ENCODE results near the gene SPRED3. TPM values are rescaled to one million over a fixed set of nuclear protein-coding genes. Genes with fewer than 3 reads are reported as not detected.

SPRED3 gene
- total and polyA plus RNA-seq, 2 experiments from 2014 or later: 2.3 to 4.0 TPM

GRCh38 chr19:38385057-38385803 is 3.3 kb upstream of the SPRED3 start:
- Histone ChIP-seq H3K4me2 (no peak overlapping the region), H3K79me2 (no peaks in the 10 kb centered on the region), H3K27me3 (no peaks in the 10 kb centered on the region), H3K9me2 (replicated peaks; ENCODE audit: insufficient read depth) (no peaks in the 10 kb centered on the region), H3K9me3 (ENCODE audit: low read depth) (no peaks in the 10 kb centered on the region), H3K4me3 (no peak overlapping the region), H3K4me1 (ENCODE audit: insufficient read depth) (peaks cover 12% of the 10 kb centered on the region), H3K36me3 (replicated peaks; ENCODE audit: insufficient read depth, low read depth) (no peaks in the 10 kb centered on the region), H4K20me1 (ENCODE audit: insufficient read depth, poor library complexity, severe bottlenecking) (no peaks in the 10 kb centered on the region), H2AFZ (no peak overlapping the region), H3K27ac (no peak overlapping the region)
- 90% methylated on average over 32 of the region's 40 CpGs for WGBS (ENCODE audit: low lambda C conversion rate, missing lambda C conversion rate)
- DNase-seq (ENCODE audit: low spot score): no peak
- TF ChIP-seq EZH2 (IDR thresholded peaks at IDR 0.05; ENCODE audit: borderline replicate concordance): no peak
- no peak for TF ChIP-seq CTCF (IDR thresholded peaks at IDR 0.05; ENCODE audit: poor library complexity)
- no peak for TF ChIP-seq EZH2phosphoT487 (IDR thresholded peaks at IDR 0.05; ENCODE audit: low read depth, severe bottlenecking, unreplicated experiment)

GRCh38 chr19:38385804-38386257 is 2.7 kb upstream of the SPRED3 start:
- Histone ChIP-seq H3K9me2 (replicated peaks; ENCODE audit: insufficient read depth) (no peaks in the 10 kb centered on the region), H3K9me3 (ENCODE audit: low read depth) (no peaks in the 10 kb centered on the region), H4K20me1 (ENCODE audit: insufficient read depth, poor library complexity, severe bottlenecking) (no peaks in the 10 kb centered on the region), H2AFZ (no peak overlapping the region), H3K27me3 (no peaks in the 10 kb centered on the region), H3K4me3 (no peak overlapping the region), H3K4me1 (ENCODE audit: insufficient read depth) (peaks cover 12% of the 10 kb centered on the region), H3K4me2 (peak overlapping the region; percentile 94), H3K36me3 (replicated peaks; ENCODE audit: insufficient read depth, low read depth) (no peaks in the 10 kb centered on the region), H3K79me2 (no peaks in the 10 kb centered on the region), H3K27ac (no peak overlapping the region)
- TF ChIP-seq EZH2 (IDR thresholded peaks at IDR 0.05; ENCODE audit: borderline replicate concordance): no peak
- no peak for TF ChIP-seq CTCF (IDR thresholded peaks at IDR 0.05; ENCODE audit: poor library complexity)
- TF ChIP-seq EZH2phosphoT487 (IDR thresholded peaks at IDR 0.05; ENCODE audit: low read depth, severe bottlenecking, unreplicated experiment): no peak
- DNase-seq (ENCODE audit: low spot score): no peak
- WGBS (ENCODE audit: low lambda C conversion rate, missing lambda C conversion rate): 73% methylated on average over 37 of the region's 40 CpGs

- no peak overlapping the region for H3K27ac ChIP-seq
- no peaks in the 10 kb centered on the region for H3K9me3 ChIP-seq (ENCODE audit: low read depth)
- no peak overlapping the region for H3K4me3 ChIP-seq
- no peaks in the 10 kb centered on the region for H3K79me2 ChIP-seq
- 66% methylated on average over 50 of the region's 61 CpGs for WGBS (ENCODE audit: low lambda C conversion rate, missing lambda C conversion rate)
- no peaks in the 10 kb centered on the region for H4K20me1 ChIP-seq (ENCODE audit: insufficient read depth, poor library complexity, severe bottlenecking)
- DNase-seq (ENCODE audit: low spot score): peak; percentile 26
- H3K4me2 ChIP-seq: peak overlapping the region; percentile 94
- no peak for TF ChIP-seq EZH2 (IDR thresholded peaks at IDR 0.05; ENCODE audit: borderline replicate concordance)
- no peak for TF ChIP-seq EZH2phosphoT487 (IDR thresholded peaks at IDR 0.05; ENCODE audit: low read depth, severe bottlenecking, unreplicated experiment)
- no peak for TF ChIP-seq CTCF (IDR thresholded peaks at IDR 0.05; ENCODE audit: poor library complexity)
- no peak overlapping the region for H2AFZ ChIP-seq
- H3K4me1 ChIP-seq (ENCODE audit: insufficient read depth): peaks cover 12% of the 10 kb centered on the region
- no peaks in the 10 kb centered on the region for H3K36me3 ChIP-seq (replicated peaks; ENCODE audit: insufficient read depth, low read depth)
- H3K27me3 ChIP-seq: no peaks in the 10 kb centered on the region
- no peaks in the 10 kb centered on the region for H3K9me2 ChIP-seq (replicated peaks; ENCODE audit: insufficient read depth)
These were observed 2.1 kb upstream of the SPRED3 start for GRCh38 chr19:38386300-38386970.

Measured in hepatocyte (in vitro differentiated cells).